T-helper 1 cell treated with Interleukin-12 subunit alpha and Interleukin-12 subunit beta and Interleukin-4 antibody, amounts not matched to agents 30 μg/mL and 1 μg/mL, for 36 hours (primary cell): ENCODE measurements around the gene EPHB1.

Experiments
- H3K27ac Mint-ChIP-seq: one replicate; pipeline ENCODE4 v1.8.0; 2021; ENCODE audit warnings: mild to moderate bottlenecking, mixed read lengths
- H3K27me3 Mint-ChIP-seq: one replicate; pipeline ENCODE4 v1.8.0; 2021; ENCODE audit warnings: low read depth, mixed read lengths
- H3K36me3 Mint-ChIP-seq: one replicate; pipeline ENCODE4 v1.8.0; 2021; ENCODE audit warnings: low read depth, mixed read lengths
- H3K4me1 Mint-ChIP-seq: one replicate; pipeline ENCODE4 v1.8.0; 2021; ENCODE audit warnings: low read depth, mixed read lengths
- H3K4me3 Mint-ChIP-seq: one replicate; pipeline ENCODE4 v1.8.0; 2021; ENCODE audit warnings: mild to moderate bottlenecking, moderate library complexity, mixed read lengths
- H3K9me3 Mint-ChIP-seq: one replicate; pipeline ENCODE4 v1.8.0; 2021; ENCODE audit warnings: mixed read lengths

The EPHB1 gene

GRCh38 chr3:134809427-134810051 lies 14.5 kb downstream of the EPHB1 start:
- Mint-ChIP-seq H3K4me1 (peaks cover 7% of the 10 kb centered on the region), H3K27ac (no peak overlapping the region), H3K4me3 (no peak overlapping the region), H3K36me3 (peaks cover 10% of the 10 kb centered on the region), H3K9me3 (peaks cover 2% of the 10 kb centered on the region), H3K27me3 (peaks cover 39% of the 10 kb centered on the region)

GRCh38 chr3:134810052-134810435 lies 15.0 kb downstream of the EPHB1 start:
- H3K4me1 Mint-ChIP-seq = peaks cover 5% of the 10 kb centered on the region
- H3K4me3 Mint-ChIP-seq = no peak overlapping the region
- no peaks in the 10 kb centered on the region for H3K9me3 Mint-ChIP-seq
- H3K36me3 Mint-ChIP-seq = peaks cover 8% of the 10 kb centered on the region
- H3K27me3 Mint-ChIP-seq = peaks cover 39% of the 10 kb centered on the region
- no peak overlapping the region for H3K27ac Mint-ChIP-seq

- Mint-ChIP-seq H3K36me3 (peaks cover 3% of the 10 kb centered on the region), H3K27ac (no peak overlapping the region), H3K9me3 (no peaks in the 10 kb centered on the region), H3K4me1 (peaks cover under 1% of the 10 kb centered on the region), H3K27me3 (peaks cover 41% of the 10 kb centered on the region), H3K4me3 (no peak overlapping the region)
Measured at GRCh38 chr3:134810850-134811249, 15.8 kb downstream of the EPHB1 start.

GRCh38 chr3:134813618-134814017 lies 18.6 kb downstream of the EPHB1 start:
- H3K4me1 Mint-ChIP-seq = no peaks in the 10 kb centered on the region
- no peaks in the 10 kb centered on the region for H3K9me3 Mint-ChIP-seq
- peaks cover 25% of the 10 kb centered on the region for H3K27me3 Mint-ChIP-seq
- H3K4me3 Mint-ChIP-seq = no peak overlapping the region
- H3K27ac Mint-ChIP-seq = no peak overlapping the region
- no peaks in the 10 kb centered on the region for H3K36me3 Mint-ChIP-seq

DNA sequence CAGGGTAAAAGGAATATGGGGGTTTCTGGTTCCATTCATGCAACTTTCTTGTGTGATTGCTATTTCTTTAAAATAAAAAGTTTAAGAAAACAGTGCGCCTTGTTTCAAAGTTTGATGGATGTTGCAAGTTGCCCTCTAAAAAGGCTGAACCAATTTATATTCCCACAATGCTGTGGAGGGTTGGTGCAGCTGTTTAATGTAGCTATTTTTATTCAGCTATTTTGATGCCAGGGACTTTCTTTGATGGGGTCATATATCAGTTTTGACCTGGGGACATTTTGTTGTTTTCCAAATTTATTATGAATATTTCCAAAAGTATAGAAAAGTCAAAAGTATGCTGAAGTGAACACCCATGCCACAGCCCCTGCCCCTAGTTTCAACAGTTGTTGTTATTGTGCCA lies 20.5 kb downstream of the EPHB1 start:
- H3K4me3 Mint-ChIP-seq = no peak overlapping the region
- H3K4me1 Mint-ChIP-seq = no peaks in the 10 kb centered on the region
- H3K36me3 Mint-ChIP-seq = no peaks in the 10 kb centered on the region
- H3K27ac Mint-ChIP-seq = no peak overlapping the region
- H3K9me3 Mint-ChIP-seq = no peaks in the 10 kb centered on the region
- H3K27me3 Mint-ChIP-seq = peaks cover 18% of the 10 kb centered on the region

DNA sequence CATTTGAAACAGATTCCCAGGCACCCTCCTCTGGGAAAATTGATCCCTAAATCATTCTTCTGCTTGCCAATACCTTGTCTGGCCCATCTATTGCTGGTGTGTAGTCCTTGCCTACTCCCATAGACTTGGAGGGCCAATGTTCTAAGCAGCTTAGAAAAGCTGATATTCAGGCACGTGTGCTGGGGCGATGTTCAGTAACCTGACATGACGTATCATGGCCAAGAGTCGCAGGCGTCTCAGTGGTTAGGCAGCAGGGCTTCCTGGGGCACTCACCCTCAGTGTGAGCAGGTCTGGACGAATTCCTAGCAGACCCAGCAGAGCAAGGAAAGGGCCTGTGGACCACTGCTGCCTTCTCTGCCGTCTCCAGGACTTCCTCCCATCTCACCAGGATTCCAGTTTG lies 21.6 kb downstream of the EPHB1 start:
- Mint-ChIP-seq H3K36me3 (no peaks in the 10 kb centered on the region), H3K27ac (no peak overlapping the region), H3K4me1 (no peaks in the 10 kb centered on the region), H3K9me3 (no peaks in the 10 kb centered on the region), H3K27me3 (peaks cover 17% of the 10 kb centered on the region), H3K4me3 (no peak overlapping the region)

GRCh38 chr3:134817297-134817696 lies 22.2 kb downstream of the EPHB1 start:
- Mint-ChIP-seq H3K27ac (no peak overlapping the region), H3K27me3 (peaks cover 14% of the 10 kb centered on the region), H3K4me3 (no peak overlapping the region), H3K36me3 (no peaks in the 10 kb centered on the region), H3K4me1 (no peaks in the 10 kb centered on the region), H3K9me3 (no peaks in the 10 kb centered on the region)

DNA sequence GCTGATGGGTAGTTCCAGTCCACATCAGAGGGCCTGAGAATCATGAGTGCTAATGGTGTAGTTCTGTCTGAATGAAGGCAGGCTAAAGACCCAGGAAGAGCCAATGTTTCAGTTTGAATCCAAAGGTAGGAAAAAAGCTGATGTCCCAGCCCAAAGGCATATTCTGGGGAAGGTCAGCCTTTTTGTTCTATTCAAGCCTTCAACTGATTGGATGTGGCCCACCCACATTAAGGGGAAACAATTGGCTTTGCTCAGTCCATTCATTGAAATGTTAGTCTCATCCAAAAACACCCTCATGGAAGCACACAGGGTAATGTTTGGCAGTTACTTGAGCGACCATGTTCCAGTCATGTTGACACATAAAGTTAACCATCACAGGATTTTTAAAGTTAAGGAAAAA lies 25.9 kb downstream of the EPHB1 start:
- Mint-ChIP-seq H3K4me1 (no peaks in the 10 kb centered on the region), H3K4me3 (no peak overlapping the region), H3K27ac (no peak overlapping the region), H3K27me3 (peaks cover 13% of the 10 kb centered on the region), H3K36me3 (no peaks in the 10 kb centered on the region), H3K9me3 (no peaks in the 10 kb centered on the region)

DNA sequence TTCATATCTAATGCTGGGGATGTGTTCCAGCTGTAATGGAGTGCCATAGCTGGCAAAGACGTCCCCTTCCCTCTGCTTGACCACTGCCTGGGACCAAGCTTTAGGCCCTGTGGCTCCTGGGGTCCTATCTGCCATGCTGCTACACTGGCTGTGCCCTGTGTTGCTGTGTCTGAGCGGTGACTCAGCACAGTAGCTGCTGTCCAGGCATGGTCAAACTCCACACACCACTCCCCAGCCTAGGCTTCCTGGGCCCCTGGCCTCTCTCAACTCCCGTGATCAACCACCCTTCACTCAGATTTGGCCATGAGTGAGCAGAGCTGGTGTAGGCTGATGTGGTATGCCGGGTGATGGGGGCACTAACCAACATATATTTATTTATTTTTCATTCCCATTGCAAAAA lies 27.0 kb downstream of the EPHB1 start:
- H3K4me1 Mint-ChIP-seq = no peaks in the 10 kb centered on the region
- H3K4me3 Mint-ChIP-seq = no peak overlapping the region
- H3K36me3 Mint-ChIP-seq = no peaks in the 10 kb centered on the region
- no peaks in the 10 kb centered on the region for H3K9me3 Mint-ChIP-seq
- H3K27me3 Mint-ChIP-seq = peaks cover 22% of the 10 kb centered on the region
- H3K27ac Mint-ChIP-seq = no peak overlapping the region

DNA sequence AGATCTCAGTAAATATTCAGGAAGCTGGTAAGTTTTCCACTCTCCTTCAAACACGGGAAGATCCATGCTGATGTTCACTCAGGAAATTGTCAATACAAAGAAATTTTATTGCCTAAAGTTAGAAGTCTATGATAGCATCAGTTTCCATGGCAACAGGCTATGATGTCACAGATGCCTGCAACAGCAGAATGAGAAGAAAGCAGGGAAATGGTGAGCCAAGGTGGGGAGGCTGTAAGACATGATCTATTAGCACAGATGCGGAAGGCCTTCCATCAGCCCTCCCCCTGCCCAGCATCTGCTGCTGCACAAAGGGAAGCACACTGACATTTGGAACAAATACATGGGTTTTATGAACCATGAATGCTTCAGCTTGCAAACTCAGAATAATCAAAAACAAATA lies 28.6 kb downstream of the EPHB1 start:
- Mint-ChIP-seq H3K27ac (no peak overlapping the region), H3K4me3 (no peak overlapping the region), H3K27me3 (peaks cover 30% of the 10 kb centered on the region), H3K9me3 (no peaks in the 10 kb centered on the region), H3K4me1 (no peaks in the 10 kb centered on the region), H3K36me3 (no peaks in the 10 kb centered on the region)

DNA sequence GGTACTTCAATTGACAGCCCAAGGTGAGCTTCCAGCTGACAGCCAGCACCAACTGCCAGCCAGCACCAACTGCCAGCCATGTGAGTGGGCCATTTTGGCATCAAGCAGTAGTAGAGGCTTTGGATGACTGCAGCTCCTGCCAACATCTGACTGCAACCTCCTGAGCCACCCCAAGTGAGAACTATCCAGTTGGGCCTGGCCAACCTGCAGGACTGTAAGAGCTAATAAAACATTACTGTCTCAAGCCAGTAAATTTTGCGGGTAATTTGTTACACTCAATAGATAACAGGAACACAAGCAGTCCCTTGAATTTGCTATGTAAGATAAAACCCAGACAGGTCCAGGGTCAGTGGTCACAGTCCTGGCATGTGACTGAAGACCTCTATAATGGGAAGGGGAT lies 29.7 kb downstream of the EPHB1 start:
- Mint-ChIP-seq H3K27me3 (peaks cover 25% of the 10 kb centered on the region), H3K36me3 (no peaks in the 10 kb centered on the region), H3K9me3 (no peaks in the 10 kb centered on the region), H3K4me1 (no peaks in the 10 kb centered on the region), H3K27ac (no peak overlapping the region), H3K4me3 (no peak overlapping the region)

DNA sequence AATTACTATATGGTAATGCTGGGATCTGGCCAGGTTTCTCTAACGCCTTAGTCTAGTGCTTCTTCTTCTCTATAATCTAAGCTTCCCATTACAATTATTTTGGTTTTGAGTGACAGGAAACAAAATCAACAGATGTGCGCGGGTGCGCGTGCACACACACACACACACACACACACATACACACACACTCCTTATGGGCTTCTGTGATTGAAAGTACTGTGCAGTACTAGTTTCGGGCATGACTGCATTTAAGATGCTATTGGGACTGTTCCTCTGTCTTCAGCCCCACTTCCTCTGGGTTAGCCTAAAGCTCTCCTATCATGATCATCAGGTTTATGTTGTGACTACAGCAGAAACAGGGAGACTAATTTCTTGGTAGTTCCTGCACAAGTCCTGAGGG lies 32.2 kb downstream of the EPHB1 start:
- H3K9me3 Mint-ChIP-seq = no peaks in the 10 kb centered on the region
- H3K27ac Mint-ChIP-seq = no peak overlapping the region
- no peaks in the 10 kb centered on the region for H3K4me1 Mint-ChIP-seq
- H3K4me3 Mint-ChIP-seq = no peak overlapping the region
- peaks cover 34% of the 10 kb centered on the region for H3K27me3 Mint-ChIP-seq
- H3K36me3 Mint-ChIP-seq = no peaks in the 10 kb centered on the region

- H3K36me3 Mint-ChIP-seq = no peaks in the 10 kb centered on the region
- no peaks in the 10 kb centered on the region for H3K4me1 Mint-ChIP-seq
- peaks cover 42% of the 10 kb centered on the region for H3K27me3 Mint-ChIP-seq
- H3K27ac Mint-ChIP-seq = no peak overlapping the region
- H3K4me3 Mint-ChIP-seq = no peak overlapping the region
- H3K9me3 Mint-ChIP-seq = no peaks in the 10 kb centered on the region
Measured at GRCh38 chr3:134829721-134830120, 34.7 kb downstream of the EPHB1 start.

- peaks cover 22% of the 10 kb centered on the region for H3K27me3 Mint-ChIP-seq
- H3K4me3 Mint-ChIP-seq = no peak overlapping the region
- no peaks in the 10 kb centered on the region for H3K4me1 Mint-ChIP-seq
- no peak overlapping the region for H3K27ac Mint-ChIP-seq
- no peaks in the 10 kb centered on the region for H3K9me3 Mint-ChIP-seq
- no peaks in the 10 kb centered on the region for H3K36me3 Mint-ChIP-seq
Measured at GRCh38 chr3:134832585-134832984, 37.5 kb downstream of the EPHB1 start.

DNA sequence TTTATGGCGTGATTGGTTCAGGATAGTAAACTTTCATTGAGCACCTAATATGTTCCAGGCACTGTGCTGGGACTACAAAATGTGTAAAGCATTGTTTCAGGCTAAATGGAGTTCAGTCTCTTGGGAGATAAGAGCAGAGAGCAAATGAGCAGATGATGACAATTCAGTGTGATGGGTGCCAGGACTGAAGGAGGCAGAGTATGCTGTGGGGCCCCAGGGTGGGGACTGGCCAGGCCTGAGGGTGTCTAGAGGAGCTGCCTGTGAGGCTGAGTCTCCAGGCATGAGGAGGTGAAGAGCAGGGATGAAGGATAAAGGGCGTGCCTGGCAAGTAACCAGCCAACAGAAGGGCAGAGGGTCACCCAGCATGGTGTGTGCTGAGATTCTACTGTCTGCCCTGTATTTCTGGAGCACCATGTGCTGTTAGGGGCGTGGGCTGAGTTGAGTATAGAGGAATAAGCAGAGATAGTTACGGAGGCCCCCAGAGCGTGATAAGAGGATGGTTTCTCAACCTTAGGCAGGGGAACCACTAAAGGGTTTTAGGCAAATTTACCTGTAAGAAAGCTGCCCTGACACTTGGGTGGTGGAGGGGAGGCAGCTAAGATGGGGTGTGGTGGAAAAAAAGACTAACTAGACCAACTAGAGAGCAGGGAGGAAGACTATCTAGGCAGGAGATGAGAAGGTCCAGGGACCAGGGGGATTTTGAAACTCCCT lies 38.5 kb downstream of the EPHB1 start:
- H3K27ac Mint-ChIP-seq = no peak overlapping the region
- no peaks in the 10 kb centered on the region for H3K4me1 Mint-ChIP-seq
- no peak overlapping the region for H3K4me3 Mint-ChIP-seq
- peaks cover 3% of the 10 kb centered on the region for H3K9me3 Mint-ChIP-seq
- H3K27me3 Mint-ChIP-seq = peaks cover 18% of the 10 kb centered on the region
- H3K36me3 Mint-ChIP-seq = no peaks in the 10 kb centered on the region
